ENCODE data around the gene SYCP3.
"Not testable (repeated sequence)": the region's sequence is repeated elsewhere in the genome, so short reads cannot be mapped to it uniquely, and the experiment has no call there.

The SYCP3 gene

DNA sequence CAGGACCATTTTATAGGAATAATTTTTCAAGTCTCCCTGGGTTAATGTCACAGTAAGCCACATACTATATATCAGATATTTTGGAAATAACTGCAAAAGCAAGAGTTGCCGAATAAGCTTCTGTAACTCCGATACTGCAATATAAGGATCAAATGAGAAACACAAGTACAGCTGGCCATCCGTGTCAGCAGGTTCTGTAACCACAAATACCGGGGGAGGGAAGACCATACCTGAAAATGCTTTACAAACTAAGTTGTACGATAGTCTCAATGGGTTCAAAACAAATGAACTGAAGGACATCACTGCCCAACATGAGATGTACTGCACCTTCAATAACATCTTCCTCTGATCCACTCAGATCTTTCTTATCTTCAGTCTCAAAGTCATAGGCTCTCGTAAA lies 1.8 kb downstream of the SYCP3 start:
- DNase-seq (ENCODE audit: insufficient read length, low spot score) (no peak), FAIRE-seq (peak; percentile 25)
- TF ChIP-seq CTCF (IDR thresholded peaks at IDR 0.05; ENCODE audit: insufficient read depth, missing control alignments): no peak

- not testable (repeated sequence) for FAIRE-seq; DNase-seq (ENCODE audit: insufficient read length, low spot score)
Measured at GRCh38 chr12:101734482-101734881, 4.8 kb downstream of the SYCP3 start.

DNA sequence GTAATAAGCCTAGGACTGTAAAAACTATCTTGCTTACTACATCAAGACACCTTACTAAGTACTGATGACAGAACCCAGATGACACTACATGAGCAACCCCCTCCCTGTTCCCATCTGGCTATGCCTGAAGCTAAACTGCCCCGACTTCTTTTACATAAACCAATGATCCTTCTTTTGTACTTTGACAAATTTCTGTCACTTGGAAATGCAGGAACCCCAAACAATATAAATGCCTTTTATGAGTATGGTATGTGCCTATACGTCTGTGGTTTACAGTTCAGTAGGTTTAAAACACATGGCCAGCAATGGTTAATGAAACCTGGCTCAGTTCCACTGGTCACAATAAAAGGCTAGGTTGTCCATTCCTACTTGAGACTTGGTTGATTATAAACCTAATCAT lies 6.1 kb downstream of the SYCP3 start:
- FAIRE-seq: no peak
- no peak for DNase-seq (ENCODE audit: insufficient read length, low spot score)
- no peak for TF ChIP-seq CTCF (IDR thresholded peaks at IDR 0.05; ENCODE audit: insufficient read depth, missing control alignments)

DNA sequence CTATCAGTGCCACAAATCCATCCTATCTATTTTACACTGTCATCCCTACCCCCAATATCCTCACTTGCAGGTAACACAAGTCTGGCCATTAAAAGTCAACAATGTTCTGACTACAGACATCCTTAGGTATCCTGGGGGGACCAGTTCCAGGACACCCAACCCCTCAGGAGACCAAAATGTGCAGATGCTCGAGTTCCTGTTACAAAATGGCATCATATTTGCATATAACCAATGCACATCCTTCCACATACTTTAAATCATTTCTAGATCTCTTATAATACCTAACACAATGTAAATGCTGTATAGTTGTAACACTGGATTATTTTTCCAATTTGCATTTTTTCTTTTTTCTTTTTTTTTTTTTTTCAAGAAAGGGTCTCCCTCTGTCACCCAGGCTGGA lies 6.9 kb downstream of the SYCP3 start:
- DNase-seq (ENCODE audit: insufficient read length, low spot score) (no peak), FAIRE-seq (no peak)

DNA sequence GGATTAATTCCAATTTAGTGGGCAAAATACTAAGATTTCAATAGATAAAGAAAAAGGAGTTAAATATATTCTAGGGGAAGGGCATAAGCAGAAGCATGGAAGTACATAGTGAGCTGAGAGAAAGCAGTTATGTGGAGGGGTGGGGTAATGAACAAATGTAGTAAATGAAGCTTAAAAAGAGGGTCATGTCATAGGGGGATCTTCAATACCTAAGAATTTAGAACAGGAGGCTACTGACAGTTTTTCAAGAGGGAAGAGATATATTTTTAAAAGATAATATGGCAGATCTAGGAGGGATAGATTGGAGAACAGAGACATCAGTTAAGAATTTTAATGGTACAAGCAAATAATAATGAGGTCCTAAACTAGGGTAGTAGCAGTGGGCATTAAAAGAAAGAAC lies 9.4 kb downstream of the SYCP3 start:
- FAIRE-seq (no peak), DNase-seq (ENCODE audit: insufficient read length, low spot score) (no peak)
- no peak for TF ChIP-seq CTCF (IDR thresholded peaks at IDR 0.05; ENCODE audit: insufficient read depth, missing control alignments)

More for the DNA sequence above, 6.9 kb downstream of the SYCP3 start:
- TF ChIP-seq CTCF (IDR thresholded peaks at IDR 0.05; ENCODE audit: insufficient read depth, missing control alignments): no peak

GRCh38 chr12:101727098-101727497 lies 12.2 kb downstream of the SYCP3 start:
- no peak for TF ChIP-seq CTCF (IDR thresholded peaks at IDR 0.05; ENCODE audit: insufficient read depth, missing control alignments)
- no peak for DNase-seq (ENCODE audit: insufficient read length, low spot score)
- FAIRE-seq: no peak

DNA sequence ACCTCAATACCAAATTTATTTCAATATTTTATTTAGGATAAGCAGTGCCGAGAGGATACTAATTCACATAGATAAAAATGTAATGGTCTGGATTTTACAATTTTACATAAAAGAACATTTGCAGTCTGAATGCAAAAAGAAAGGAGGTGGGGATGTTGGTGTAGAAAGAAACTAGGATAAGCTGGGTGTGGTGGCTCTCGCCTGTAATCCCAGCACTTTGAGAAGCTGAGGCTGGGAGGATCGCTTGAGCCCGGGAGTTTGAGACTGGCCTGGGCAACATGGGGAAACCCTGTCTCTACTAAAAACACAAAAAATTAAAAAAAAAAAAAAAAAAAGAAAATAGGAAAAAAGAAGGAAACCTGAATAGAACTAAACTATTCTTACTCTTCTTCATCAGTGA lies 16.9 kb downstream of the SYCP3 start:
- no peak for FAIRE-seq
- DNase-seq (ENCODE audit: insufficient read length, low spot score): no peak
- TF ChIP-seq CTCF (IDR thresholded peaks at IDR 0.05; ENCODE audit: insufficient read depth, missing control alignments): no peak

- no peak for TF ChIP-seq CTCF (IDR thresholded peaks at IDR 0.05; ENCODE audit: insufficient read depth, missing control alignments)
- DNase-seq (ENCODE audit: insufficient read length, low spot score) (no peak), FAIRE-seq (no peak)
Measured at GRCh38 chr12:101720118-101720517, 19.1 kb downstream of the SYCP3 start.

All from D721Med (cell line).